Heart right ventricle (tissue), 16 donors: ENCODE data around the gene CPN2. TPM values are rescaled to one million over a fixed set of nuclear protein-coding genes. Genes with fewer than 3 reads are reported as not detected.
A peak's percentile ranks its signal among the peaks of the same experiment; 100 is the strongest.

Experiments
- ATAC-seq, 8 donors: fragments of 200-7000 bp; cut with Tn5 transposase; one replicate each; pipeline ENCODE4 v1.9.1; 2020; ENCODE audit warnings: mild to moderate bottlenecking in 8 of 8, moderate library complexity in 8 of 8, moderate number of reproducible peaks in 1 of 8
- DNase-seq, 2 donors: peaks; one replicate each; pipeline ENCODE4 v3.0.0-alpha.2; 2020
- H3K27ac ChIP-seq, 10 donors: fragments of 200-600 bp; sonication (generic) in 2 of 10; one replicate each; pipeline versions ENCODE4 v1.5.0 to v1.8.0; 2020 to 2022; ENCODE audit warnings: mild to moderate bottlenecking in 3 of 10
- H3K27me3 ChIP-seq, 7 donors: fragments of 200-600 bp; one replicate each; pipeline ENCODE4 v1.8.0; 2021 to 2022; ENCODE audit warnings: mild to moderate bottlenecking in 2 of 7
- H3K36me3 ChIP-seq, 9 donors: fragments of 200-600 bp; sonication (generic) in 1 of 9; one replicate each; pipeline versions ENCODE4 v1.5.0 to v1.8.0; 2020 to 2022; ENCODE audit warnings: mild to moderate bottlenecking in 2 of 9
- H3K4me1 ChIP-seq, 9 donors: fragments of 200-600 bp; sonication (generic) in 1 of 9; one replicate each; pipeline versions ENCODE4 v1.5.0 to v1.8.0; 2020 to 2022; ENCODE audit warnings: mild to moderate bottlenecking in 4 of 9
- H3K4me3 ChIP-seq, 10 donors: fragments of 200-600 bp; sonication (generic) in 2 of 10; one replicate each; pipeline versions ENCODE4 v1.5.0 to v1.8.0; 2020 to 2022; ENCODE audit warnings: mild to moderate bottlenecking in 7 of 10, moderate library complexity in 2 of 10
- H3K9me3 ChIP-seq, 11 donors: fragments of 200-600 bp in 10 of 11; sonication (generic) in 2 of 11; one replicate each; pipeline versions ENCODE4 v1.5.0 to v1.8.0; 2013 to 2022; ENCODE audit warnings: mild to moderate bottlenecking in 2 of 11, control low read depth in 1 of 11, moderate library complexity in 1 of 11
- CTCF ChIP-seq, 9 donors: fragments of 200-600 bp; sonication (generic) in 2 of 9; IDR thresholded peaks; one replicate each; pipeline versions ENCODE4 v1.5.0 to v1.8.0; 2021 to 2022; ENCODE audit warnings: antibody characterized with exemption in 9 of 9, mild to moderate bottlenecking in 5 of 9, moderate library complexity in 1 of 9
- WGBS, 2 donors: extraction: QIAGEN DNeasy Blood & Tissue Kit; methylation state at CpG; one replicate each; pipeline ENCODE4 v1.1.7; 2013; ENCODE audit warnings: inconsistent platforms in 1 of 2; 5-methylcytosine and 5-hydroxymethylcytosine counted together
- intact Hi-C, 10 donors: fragments of 100-400 bp; cut with DNase I; formaldehyde crosslinking; loops; one replicate each; pipeline versions ENCODE4 v1.11.1 to v1.14.2; 2022
- polyA plus RNA-seq, 2 donors: library from polyadenylated mRNA; stranded (reverse); fragments of 200-250 nt; gene quantifications; one replicate each; pipeline ENCODE4 v1.2.3, GENCODE V29; 2013
- total RNA-seq, 10 donors: library from RNA; stranded (reverse); fragmentation: NEBNext Ultra II Directional in 3 of 10; extraction: Animal tissue kit (Norgen Biotek cat#: 25700) in 3 of 10; gene quantifications; one replicate each; pipeline versions ENCODE4 v1.2.1 to v1.2.4, GENCODE V29; 2021 to 2023
- donor health status: Arrhythmogenic right ventricular cardiomyopathy.
- donor health status: ischemic (EF 13 %, LVEDD 7.1; RV severe dilation, severe dysfunction).
- donor health status: healthy with polysubstance abuse.
- donor health status: DM: no; HTN: yes; CAD: no.
- donor health status: DM: no; HTN: no; CAD: no.
- donor health status: ischemic (EF 25% LVEDD 6.9; RV normal size, moderate dysfunction).
- donor health status: ischemic (EF 25% LVEDD 5.7; RV mildly dilated, moderate dysfunction).
- donor health status: healthy.
- donor health status: DM: yes; HTN: yes; CAD: no.
- donor health status: Ischemic cardiomyopathy.
- donor health status: ischemic (EF 35%, LVEDD 5.7; RV mildly dilated, moderate dysfunction).
- donor health status: nonischemic (EF 11% LVEDD 7.7; RV severe dilation, severe dysfunction).
- donor health status: DM: yes; HTN: yes; CAD: no.
- donor health status: PGD.
- donor health status: ischemic (EF 29% LVEDD 5.4; RV normal size, mild dysfunction).
- donor health status: nonischemic (EF 23%, LVEDD 6.1; RV moderate dilation, normal function).

Gene CPN2
- total and polyA plus RNA-seq, 12 donors, result 0.12 to 4.5 (median 1.5) TPM

GRCh38 chr3:194364652-194365434 lies 13.7 kb upstream of the CPN2 start:
- no peaks in the 10 kb centered on the region for H3K36me3 ChIP-seq
- no peaks in the 10 kb centered on the region for H3K9me3 ChIP-seq
- H3K4me3 ChIP-seq, result no peak overlapping the region
- no peak for TF ChIP-seq CTCF (IDR thresholded peaks at IDR 0.05)
- H3K4me1 ChIP-seq, result peaks cover 0 to 24% (median 12%) of the 10 kb centered on the region in 9 donors
- intact Hi-C loops, result no loop called here
- WGBS, 2 donors, result 40 to 60% methylated on average over 20 of the region's 20 CpGs
- peak; percentile 16 to 27 for DNase-seq
- H3K27me3 ChIP-seq, result peaks cover 0 to 21% (median 14%) of the 10 kb centered on the region in 7 donors
- peak; percentile 27 to 80 (median 51) for ATAC-seq
- no peak overlapping the region for H3K27ac ChIP-seq

GRCh38 chr3:194364314-194364651 lies 13.2 kb upstream of the CPN2 start:
- H3K9me3 ChIP-seq, result no peaks in the 10 kb centered on the region
- peaks cover 0 to 15% (median 12%) of the 10 kb centered on the region in 7 donors for H3K27me3 ChIP-seq
- H3K4me1 ChIP-seq, result peaks cover 0 to 20% (median 12%) of the 10 kb centered on the region in 9 donors
- TF ChIP-seq CTCF (IDR thresholded peaks at IDR 0.05), result no peak
- peak in 3 of 8 donors; percentile 18 to 37 (median 24) for ATAC-seq
- no peak overlapping the region for H3K4me3 ChIP-seq
- H3K36me3 ChIP-seq, result no peaks in the 10 kb centered on the region
- 52 to 79% methylated on average over 3 of the region's 3 CpGs for WGBS, 2 donors
- no peak overlapping the region for H3K27ac ChIP-seq
- intact Hi-C loops, result no loop called here
- DNase-seq, result no peak

- no peak overlapping the region for H3K27ac ChIP-seq
- intact Hi-C loops, result no loop called here
- no peak overlapping the region for H3K4me3 ChIP-seq
- no peak for DNase-seq
- H3K36me3 ChIP-seq, result no peaks in the 10 kb centered on the region
- H3K4me1 ChIP-seq, result peaks cover 0 to 15% (median 12%) of the 10 kb centered on the region in 9 donors
- no peak for TF ChIP-seq CTCF (IDR thresholded peaks at IDR 0.05)
- no peaks in the 10 kb centered on the region for H3K9me3 ChIP-seq
- no peak for ATAC-seq
- H3K27me3 ChIP-seq, result peaks cover 0 to 24% (median 4%) of the 10 kb centered on the region in 7 donors
- WGBS, 2 donors, result 90 to 92% methylated on average over 18 of the region's 18 CpGs
Measured at GRCh38 chr3:194360568-194360967, 9.4 kb upstream of the CPN2 start.

- Histone ChIP-seq H3K36me3 (no peaks in the 10 kb centered on the region), H3K4me1 (no peaks in the 10 kb centered on the region), H3K4me3 (no peak overlapping the region), H3K27ac (no peak overlapping the region), H3K9me3 (no peaks in the 10 kb centered on the region), H3K27me3 (peaks cover 0 to 24% (median 4%) of the 10 kb centered on the region in 7 donors)
- WGBS, 2 donors, result 85 to 90% methylated on average over 11 of the region's 11 CpGs
- intact Hi-C loops, result no loop called here
- TF ChIP-seq CTCF (IDR thresholded peaks at IDR 0.05), result no peak
- no peak for ATAC-seq
- no peak for DNase-seq
Measured at GRCh38 chr3:194357681-194358080, 6.6 kb upstream of the CPN2 start.
